Neural cell (in vitro differentiated cells): ENCODE data around the gene RND3. TPM values are rescaled to one million over a fixed set of nuclear protein-coding genes. Genes with fewer than 3 reads are reported as not detected.

Source experiments
- H2AFZ ChIP-seq: fragments of 200-600, 300-800 bp; sonication (generic), shearing (Covaris generic); 2 replicates; pipeline ENCODE4 v1.6.0; 2014; ENCODE audit warnings: low read depth, mild to moderate bottlenecking, antibody characterized with exemption, low read length, moderate library complexity
- H3F3A ChIP-seq: fragments of 200-600 bp; shearing (Covaris generic); 2 replicates; pipeline ENCODE4 v1.6.1; 2016; ENCODE audit warnings: mild to moderate bottlenecking, moderate library complexity, mixed read lengths, antibody characterized with exemption, low read length; ENCODE audit not compliant: insufficient read depth, poor library complexity, severe bottlenecking
- H3K27ac ChIP-seq: fragments of 200-600, 300-800 bp; sonication (generic), shearing (Covaris generic); 2 replicates; pipeline ENCODE4 v1.5.1; 2014; ENCODE audit warnings: mild to moderate bottlenecking, low read length, moderate library complexity
- H3K27me3 ChIP-seq: fragments of 300-800, 200-600 bp; sonication (generic), shearing (Covaris generic); 2 replicates; pipeline ENCODE4 v1.6.0; 2014; ENCODE audit warnings: mild to moderate bottlenecking, low read depth, low read length, moderate library complexity; ENCODE audit not compliant: insufficient read depth
- H3K36me3 ChIP-seq: fragments of 300-800, 200-600 bp; sonication (generic), shearing (Covaris generic); 2 replicates; pipeline ENCODE4 v1.5.1; 2014; ENCODE audit warnings: mild to moderate bottlenecking, antibody characterized with exemption, low read length, moderate library complexity; ENCODE audit not compliant: insufficient read depth
- H3K4me2 ChIP-seq: fragments of 300-800, 200-600 bp; sonication (generic), shearing (Covaris generic); 2 replicates; pipeline ENCODE4 v1.6.0; 2014; ENCODE audit warnings: mild to moderate bottlenecking, low read length
- H3K4me3 ChIP-seq: fragments of 300-800, 200-600 bp; sonication (generic), shearing (Covaris generic); 2 replicates; pipeline ENCODE4 v1.5.1; 2014; ENCODE audit warnings: mild to moderate bottlenecking, low read length, moderate library complexity
- H3K79me2 ChIP-seq: fragments of 200-600 bp; shearing (Covaris generic); replicated peaks from 2 replicates; pipeline ENCODE4 v1.6.0; 2014; ENCODE audit warnings: mild to moderate bottlenecking, low read length, moderate library complexity; ENCODE audit not compliant: insufficient read depth
- H3K9ac ChIP-seq: fragments of 300-800, 200-600 bp; sonication (generic), shearing (Covaris generic); 2 replicates; pipeline ENCODE4 v1.6.1; 2016; ENCODE audit warnings: mild to moderate bottlenecking, low read length, mixed read lengths
- H3K9me2 ChIP-seq: fragments of 200-600 bp; shearing (Covaris generic); 2 replicates; pipeline ENCODE4 v1.6.1; 2016; ENCODE audit warnings: mild to moderate bottlenecking, low read length, mixed read lengths; ENCODE audit not compliant: insufficient read depth
- H3K9me3 ChIP-seq: fragments of 200-600, 300-800 bp; sonication (generic), shearing (Covaris generic); 2 replicates; pipeline ENCODE4 v1.6.1; 2016; ENCODE audit warnings: mild to moderate bottlenecking, mixed run types, low read length, moderate library complexity, mixed read lengths
- H4K20me1 ChIP-seq: fragments of 200-600 bp; shearing (Covaris generic); 2 replicates; pipeline ENCODE4 v1.6.1; 2016; ENCODE audit warnings: mild to moderate bottlenecking, mixed run types; ENCODE audit not compliant: insufficient read depth
- CTCF ChIP-seq: fragments of 450-650 bp; IDR thresholded peaks from 2 replicates; pipeline ENCODE4 v1.5.1; 2014; ENCODE audit warnings: antibody characterized with exemption, mild to moderate bottlenecking, moderate library complexity; ENCODE audit not compliant: poor library complexity, severe bottlenecking
- EP300 ChIP-seq: fragments of 450-650 bp; conservative IDR thresholded peaks from 2 replicates; pipeline ENCODE4 v1.6.1; 2014; ENCODE audit warnings: antibody characterized with exemption, mild to moderate bottlenecking, moderate library complexity; ENCODE audit not compliant: poor library complexity, severe bottlenecking
- EZH2 ChIP-seq: fragments of 200-600, 300-800 bp; shearing (Covaris generic), sonication (generic); IDR thresholded peaks from 2 replicates; pipeline ENCODE4 v1.6.1; 2014; ENCODE audit warnings: antibody characterized with exemption, low read length, borderline replicate concordance, mild to moderate bottlenecking; ENCODE audit not compliant: insufficient read depth, poor library complexity, severe bottlenecking
- MXI1 ChIP-seq: fragments of 450-650 bp; conservative IDR thresholded peaks from 2 replicates; pipeline ENCODE4 v1.6.1; 2014; ENCODE audit warnings: antibody characterized with exemption, mild to moderate bottlenecking; ENCODE audit not compliant: poor library complexity, severe bottlenecking
- POLR2AphosphoS5 ChIP-seq: IDR thresholded peaks from 2 replicates; pipeline ENCODE4 v1.6.1; 2012
- RAD21 ChIP-seq: fragments of 450-650 bp; conservative IDR thresholded peaks from 2 replicates; pipeline ENCODE4 v1.6.1; 2014; ENCODE audit warnings: antibody characterized with exemption, mild to moderate bottlenecking, moderate library complexity
- REST ChIP-seq: IDR thresholded peaks from 2 replicates; pipeline ENCODE4 v1.6.1; 2012; ENCODE audit warnings: borderline replicate concordance
- SMC3 ChIP-seq: fragments of 450-650 bp; conservative IDR thresholded peaks from 2 replicates; pipeline ENCODE4 v1.6.1; 2014; ENCODE audit warnings: antibody characterized with exemption, mild to moderate bottlenecking, moderate library complexity; ENCODE audit not compliant: poor library complexity
- TAF1 ChIP-seq: IDR thresholded peaks from 2 replicates; pipeline ENCODE4 v1.6.1; 2012; ENCODE audit warnings: low read depth
- polyA plus RNA-seq: library from polyadenylated mRNA; depleted of rRNA; stranded (reverse); fragments of >200 nt; gene quantifications from 2 replicates; pipeline ENCODE4 v1.2.3, GENCODE V29; 2014

RND3 gene
- polyA plus RNA-seq, 1 donor from 2014 or later, result 143 TPM

- Histone ChIP-seq H3F3A (no peaks in the 10 kb centered on the region), H3K9me2 (no peaks in the 10 kb centered on the region), H3K9me3 (no peaks in the 10 kb centered on the region), H3K79me2 (no peaks in the 10 kb centered on the region), H4K20me1 (no peaks in the 10 kb centered on the region), H3K27ac (no peak overlapping the region), H3K4me3 (no peak overlapping the region), H2AFZ (no peak overlapping the region), H3K27me3 (no peaks in the 10 kb centered on the region), H3K36me3 (no peaks in the 10 kb centered on the region), H3K4me2 (no peak overlapping the region), H3K9ac (no peak overlapping the region)
- TF ChIP-seq EZH2 (no peak), TAF1 (no peak), REST (no peak), POLR2AphosphoS5 (no peak), RAD21 (no peak), MXI1 (no peak), EP300 (no peak), CTCF (no peak), SMC3 (no peak)
Measured at GRCh38 chr2:150522269-150522668, 34.8 kb upstream of the RND3 start.

- no peak overlapping the region for H2AFZ ChIP-seq
- H3K9me2 ChIP-seq, result no peaks in the 10 kb centered on the region
- no peak for TF ChIP-seq EZH2
- TF ChIP-seq EP300, result no peak
- no peak for TF ChIP-seq CTCF
- TF ChIP-seq REST, result no peak
- TF ChIP-seq SMC3, result no peak
- H3K36me3 ChIP-seq, result no peaks in the 10 kb centered on the region
- no peak overlapping the region for H3K4me2 ChIP-seq
- H3K27me3 ChIP-seq, result no peaks in the 10 kb centered on the region
- no peak overlapping the region for H3K9ac ChIP-seq
- H3K79me2 ChIP-seq, result no peaks in the 10 kb centered on the region
- no peak overlapping the region for H3K27ac ChIP-seq
- no peak overlapping the region for H3K4me3 ChIP-seq
- no peaks in the 10 kb centered on the region for H3F3A ChIP-seq
- H4K20me1 ChIP-seq, result no peaks in the 10 kb centered on the region
- no peaks in the 10 kb centered on the region for H3K9me3 ChIP-seq
Measured at GRCh38 chr2:150520887-150521664, 33.6 kb upstream of the RND3 start.
